HG03575 (cell line): ENCODE data around the gene KCP.

Source experiments
- ATAC-seq: cut with Tn5 transposase; IDR thresholded peaks from one replicate; pipeline ENCODE4 v1.9.1; 2021; ENCODE audit not compliant: unreplicated experiment, insufficient number of reproducible peaks, low FRiP score; ENCODE audit errors: extremely low read depth

KCP gene

DNA sequence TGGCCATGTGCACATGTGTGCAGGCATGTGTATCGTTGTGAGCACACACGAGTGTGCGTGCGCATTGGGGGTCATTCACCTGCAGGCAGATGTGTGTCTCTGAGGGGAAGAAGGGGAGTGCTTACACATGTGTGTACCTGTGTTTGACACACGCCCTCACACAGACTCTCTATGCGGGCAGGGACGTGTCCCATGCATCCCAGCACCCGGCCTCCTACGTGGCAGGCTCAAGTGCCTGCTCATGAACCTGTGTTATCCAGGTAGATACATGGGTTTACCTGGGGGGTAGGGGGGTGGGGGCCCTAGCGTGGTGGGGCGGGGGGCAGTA lies 18.6 kb downstream of the KCP start:
- ATAC-seq, result no peak

DNA sequence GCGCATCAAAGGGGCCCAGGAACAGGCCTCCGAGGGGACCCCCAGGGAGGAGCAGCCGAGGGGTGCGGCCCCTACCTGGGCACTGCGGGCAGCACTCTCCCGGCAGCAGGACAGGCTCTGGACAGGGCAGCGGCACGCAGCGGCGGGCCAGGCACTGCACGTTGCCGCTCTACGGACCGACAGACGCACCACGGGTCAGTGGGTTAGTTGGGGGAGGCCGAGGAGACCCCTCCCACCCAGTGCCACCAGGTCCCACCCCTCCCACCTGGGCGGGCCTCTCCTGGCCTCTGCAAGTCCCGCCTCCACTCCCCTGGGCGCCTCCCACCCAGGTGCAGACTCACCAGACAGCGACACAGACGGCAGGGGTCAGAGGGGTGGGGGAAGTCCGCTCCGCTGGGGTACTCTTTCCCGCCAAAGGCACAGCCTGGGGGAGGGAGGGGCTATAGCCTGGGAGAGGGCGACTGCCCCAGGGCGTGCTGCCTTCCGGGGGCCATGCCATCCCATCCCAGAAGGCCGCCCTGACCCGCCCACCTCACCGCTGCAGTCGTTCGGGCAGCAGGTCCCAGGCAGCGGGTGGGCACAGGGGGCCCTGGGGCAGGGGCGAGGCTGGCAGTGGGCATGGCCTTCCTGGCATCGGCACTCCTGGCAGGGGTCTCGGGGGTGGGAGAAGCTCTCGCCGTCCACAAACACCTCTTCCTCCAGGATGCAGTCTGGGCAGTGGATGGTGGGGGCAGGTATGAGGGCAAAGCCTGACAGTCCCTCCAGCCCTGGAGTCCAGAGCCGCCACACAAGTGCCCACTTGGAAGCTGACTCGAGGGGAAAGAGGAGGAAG lies 19.2 kb downstream of the KCP start:
- ATAC-seq, result no peak

DNA sequence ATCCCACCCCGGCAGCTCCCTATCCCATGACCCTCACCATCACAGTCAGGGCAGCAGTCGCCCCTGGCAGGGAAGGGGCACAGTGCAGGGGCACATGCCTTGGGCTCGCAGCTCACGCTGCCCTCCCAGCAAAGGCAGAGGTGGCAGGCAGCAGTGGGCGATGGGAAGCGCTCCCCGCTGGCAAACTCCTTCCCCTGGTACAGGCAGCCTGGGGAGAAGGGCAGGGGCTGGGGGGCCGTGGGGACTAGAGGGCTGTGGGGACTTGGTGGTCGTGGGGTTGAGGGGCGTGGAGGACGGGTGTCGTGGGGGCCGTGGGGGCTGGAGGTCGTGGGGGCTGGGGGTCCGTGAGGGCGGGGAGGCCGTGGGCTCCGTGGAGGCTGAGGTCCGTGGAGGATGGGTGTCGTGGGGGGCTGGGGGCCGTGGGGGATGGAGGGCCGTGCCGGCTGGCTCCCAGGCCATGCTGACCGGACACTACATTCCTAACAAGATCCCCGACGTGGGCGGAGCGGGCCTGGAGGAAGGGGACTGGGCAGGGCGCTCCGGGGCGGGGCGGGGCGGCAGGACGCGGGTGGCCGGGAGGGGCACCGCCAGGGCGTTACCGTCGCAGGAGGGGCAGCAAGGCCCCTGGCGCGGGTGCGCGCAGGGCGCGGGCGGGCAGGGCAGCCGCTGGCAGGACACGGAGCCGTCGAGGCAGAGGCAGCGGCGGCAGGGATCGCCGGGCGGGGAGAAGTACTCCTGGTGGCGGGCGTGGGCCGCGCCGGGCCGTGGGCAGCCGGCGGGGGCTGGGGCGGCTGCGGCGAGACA lies 20.0 kb downstream of the KCP start:
- no peak for ATAC-seq

DNA sequence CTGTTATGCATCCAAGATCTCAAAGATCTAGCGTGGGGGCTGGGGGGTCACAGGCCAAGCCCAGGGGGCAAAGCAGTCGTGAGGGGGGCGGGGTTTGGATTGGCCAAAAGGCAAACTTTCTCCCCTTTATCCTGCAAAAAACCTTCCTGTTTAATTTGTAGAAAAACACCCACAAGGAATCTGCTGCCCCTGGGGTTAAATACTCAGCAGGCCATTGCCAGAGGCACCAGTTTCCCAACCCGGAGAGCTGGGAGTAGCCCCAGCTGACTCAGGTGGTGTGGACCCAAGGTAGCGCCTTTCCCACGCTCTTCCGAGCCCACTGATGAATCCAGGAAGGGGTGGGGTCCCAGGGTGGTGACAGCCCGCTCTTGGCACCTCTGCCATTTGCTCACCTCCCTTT lies 21.4 kb downstream of the KCP start:
- no peak for ATAC-seq

DNA sequence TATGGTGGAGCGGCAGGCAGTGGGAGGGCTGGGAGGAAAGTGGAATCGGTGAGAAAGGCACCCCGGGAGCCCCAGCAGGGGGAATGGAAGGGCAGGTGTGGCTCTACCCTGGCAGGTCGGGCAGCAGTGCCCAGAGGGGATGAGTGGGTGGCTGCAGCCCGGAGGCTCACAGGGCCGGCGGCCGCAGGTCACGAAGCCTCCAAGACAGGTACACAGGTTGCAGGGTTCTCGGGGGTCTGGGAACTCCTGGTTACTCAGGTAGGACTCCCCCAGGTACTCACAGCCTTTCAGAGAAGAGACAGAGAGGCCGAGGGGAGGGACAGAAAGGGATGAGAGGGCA lies 21.8 kb downstream of the KCP start:
- no peak for ATAC-seq

DNA sequence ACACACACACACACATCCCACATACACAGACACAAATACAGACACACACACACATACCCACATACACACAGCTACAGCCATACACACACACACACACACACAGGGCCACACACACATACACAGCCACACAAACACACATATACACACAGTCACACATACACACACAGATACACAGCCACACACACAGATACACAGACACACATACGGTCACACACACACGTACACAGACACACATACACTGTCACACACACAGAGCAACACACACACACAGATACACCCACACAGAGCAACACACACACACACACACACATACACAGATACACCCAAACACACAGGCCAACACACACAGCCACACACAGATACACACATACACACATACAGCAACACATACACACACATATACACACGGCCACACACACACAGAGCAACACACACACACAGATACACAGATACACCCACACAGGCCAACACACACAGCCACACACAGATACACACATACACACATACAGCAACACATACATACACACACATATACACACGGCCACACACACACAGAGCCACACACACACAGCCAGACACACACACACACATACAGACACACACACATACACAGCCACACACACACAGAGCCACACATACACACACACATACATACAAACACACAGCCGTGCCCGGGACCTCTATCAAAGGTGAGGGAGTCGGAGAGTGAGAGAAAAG lies 22.3 kb downstream of the KCP start:
- ATAC-seq, result no peak

DNA sequence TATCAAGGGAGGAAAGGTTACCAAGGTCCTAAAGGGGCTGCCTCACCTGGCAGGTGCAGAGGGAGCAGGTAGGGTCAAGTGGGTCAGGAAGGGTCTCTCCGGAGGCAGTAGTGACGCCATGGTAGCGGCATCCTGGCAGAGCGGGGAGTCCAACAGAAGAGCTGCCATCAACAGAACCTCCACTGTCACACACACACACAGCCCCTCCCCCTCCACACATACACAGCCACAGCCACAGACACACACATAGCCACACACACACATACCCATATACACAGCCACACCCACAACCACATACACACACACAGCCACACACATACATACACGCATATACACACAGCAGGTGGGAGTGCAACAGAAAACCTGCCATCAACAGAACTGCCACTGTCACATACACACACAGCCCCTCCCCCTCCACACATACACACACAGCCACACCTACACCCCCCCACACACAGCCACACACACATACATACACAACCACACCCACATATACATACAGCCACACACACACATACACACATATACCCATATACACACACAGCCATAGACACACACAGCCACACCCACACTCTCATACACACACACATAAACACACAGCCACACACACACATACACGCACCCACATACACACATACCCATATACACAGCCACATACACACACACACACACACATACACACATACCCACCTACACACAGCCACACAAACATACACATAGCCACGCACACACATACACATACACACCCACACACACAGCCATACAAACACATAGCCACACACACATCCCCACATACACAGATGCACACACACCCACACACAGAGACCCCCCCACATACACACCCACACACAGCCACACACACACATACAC lies 23.1 kb downstream of the KCP start:
- no peak for ATAC-seq

DNA sequence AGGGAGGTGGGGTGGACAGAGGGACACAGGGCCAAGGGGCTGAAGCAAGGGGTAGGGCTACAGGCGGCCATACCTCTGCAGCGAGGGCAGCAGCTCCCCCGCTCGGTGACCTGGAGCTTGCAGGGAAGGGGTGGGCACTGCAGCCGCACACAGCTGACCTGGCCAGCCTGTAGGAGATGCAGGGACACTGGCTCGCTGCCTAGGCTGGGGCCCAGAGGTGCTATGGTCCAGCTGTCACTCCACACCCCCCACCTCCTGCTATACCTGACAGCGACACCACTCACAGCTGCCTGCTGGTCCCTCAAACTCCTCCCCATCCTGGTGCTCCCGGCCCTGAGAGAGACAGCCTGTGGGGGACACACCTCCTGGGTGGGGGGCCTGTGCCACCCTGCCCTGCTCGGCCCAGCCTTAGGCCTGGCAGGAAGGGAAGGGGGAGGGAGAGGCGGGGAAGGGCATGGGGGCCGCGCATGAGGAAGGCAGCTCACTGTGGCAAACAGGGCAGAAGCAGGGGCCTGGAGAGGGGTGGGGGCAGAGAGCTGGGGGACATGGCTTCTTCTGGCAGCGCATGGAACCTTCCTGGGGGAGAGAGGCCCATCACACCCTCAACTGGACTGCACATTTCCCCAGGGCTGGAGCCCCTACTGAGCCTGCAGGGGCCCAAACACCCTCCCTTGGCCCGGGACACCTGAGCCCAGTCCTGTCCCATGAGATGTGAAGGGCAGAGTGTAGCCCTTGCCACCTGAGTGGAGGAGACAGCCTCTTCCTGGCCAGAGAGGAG lies 23.9 kb downstream of the KCP start:
- no peak for ATAC-seq

DNA sequence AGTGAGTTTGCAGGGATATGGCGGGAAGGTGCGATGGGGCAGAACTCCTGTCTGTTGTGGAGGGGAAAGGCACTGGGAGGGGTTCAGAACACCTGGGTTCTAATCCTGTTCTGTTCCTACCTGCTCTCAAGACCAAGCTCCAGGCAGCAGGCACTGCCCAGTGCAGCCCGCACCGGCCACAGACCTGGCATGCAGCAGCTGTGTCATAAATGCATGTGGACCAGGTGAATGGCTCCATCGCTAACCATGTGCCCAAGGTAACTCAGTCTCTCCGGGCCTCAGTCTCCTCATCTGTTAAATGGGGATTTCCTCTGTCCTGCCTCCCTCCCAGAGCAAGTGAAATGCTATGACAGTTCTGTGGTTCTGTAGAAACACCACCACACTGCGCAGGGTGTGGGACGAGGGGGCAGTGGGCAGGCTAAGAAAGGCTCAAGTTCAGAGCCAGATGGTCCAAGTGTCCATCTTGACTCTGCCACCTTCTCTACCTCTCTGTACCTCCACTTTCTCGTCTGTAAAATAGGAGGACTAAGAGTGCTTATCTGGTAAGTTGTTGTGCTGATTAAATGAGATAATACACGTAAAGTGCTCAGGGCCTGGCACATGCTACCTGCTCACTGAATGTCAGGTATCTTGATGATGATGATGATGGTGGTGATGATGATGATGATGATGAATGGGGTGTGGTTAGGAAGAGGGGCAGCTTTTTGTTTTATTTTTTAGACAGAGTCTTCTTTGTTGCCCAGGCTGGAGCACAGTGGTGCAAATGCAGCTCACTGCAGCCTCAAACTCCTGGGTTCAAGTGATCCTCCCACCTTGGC lies 24.9 kb downstream of the KCP start:
- no peak for ATAC-seq

DNA sequence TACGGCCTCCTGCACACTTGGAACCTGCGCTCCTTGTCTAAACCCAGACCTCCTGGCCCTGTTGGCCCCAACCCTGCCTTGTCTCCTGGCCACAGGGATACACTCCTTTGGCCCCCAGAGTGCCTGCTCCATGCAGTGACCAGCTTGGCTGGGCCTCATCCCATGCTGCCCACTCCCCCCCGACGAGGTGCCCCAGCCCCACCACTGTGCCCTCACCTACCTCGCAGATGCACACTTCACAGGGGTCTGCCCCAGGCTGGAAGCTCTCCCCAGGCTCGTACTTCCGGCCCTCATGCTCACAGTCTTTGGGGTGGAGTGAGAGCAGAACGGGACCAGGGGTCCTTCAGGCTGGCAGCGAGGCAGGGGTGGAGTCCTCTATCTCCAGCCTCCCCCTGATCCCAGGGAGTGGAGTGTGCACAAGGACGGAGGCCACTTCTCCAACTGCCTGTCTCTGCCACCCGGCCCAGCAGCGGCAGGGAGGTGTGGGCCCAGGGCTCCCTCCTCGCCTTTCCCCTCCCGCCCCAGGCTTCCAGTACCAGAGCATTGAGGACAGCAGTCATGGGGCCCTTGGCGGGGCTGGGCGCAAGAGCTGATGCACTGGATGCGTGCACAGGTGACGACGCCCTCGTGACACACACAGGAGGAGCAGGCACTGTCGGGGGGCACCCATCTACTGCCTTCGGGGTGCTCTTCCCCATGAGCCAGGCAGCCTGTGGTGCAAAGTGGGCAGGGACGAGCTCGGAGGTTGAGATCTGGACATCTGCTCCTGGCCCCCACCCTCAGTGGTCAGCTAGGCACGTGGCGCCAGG lies 25.7 kb downstream of the KCP start:
- no peak for ATAC-seq

DNA sequence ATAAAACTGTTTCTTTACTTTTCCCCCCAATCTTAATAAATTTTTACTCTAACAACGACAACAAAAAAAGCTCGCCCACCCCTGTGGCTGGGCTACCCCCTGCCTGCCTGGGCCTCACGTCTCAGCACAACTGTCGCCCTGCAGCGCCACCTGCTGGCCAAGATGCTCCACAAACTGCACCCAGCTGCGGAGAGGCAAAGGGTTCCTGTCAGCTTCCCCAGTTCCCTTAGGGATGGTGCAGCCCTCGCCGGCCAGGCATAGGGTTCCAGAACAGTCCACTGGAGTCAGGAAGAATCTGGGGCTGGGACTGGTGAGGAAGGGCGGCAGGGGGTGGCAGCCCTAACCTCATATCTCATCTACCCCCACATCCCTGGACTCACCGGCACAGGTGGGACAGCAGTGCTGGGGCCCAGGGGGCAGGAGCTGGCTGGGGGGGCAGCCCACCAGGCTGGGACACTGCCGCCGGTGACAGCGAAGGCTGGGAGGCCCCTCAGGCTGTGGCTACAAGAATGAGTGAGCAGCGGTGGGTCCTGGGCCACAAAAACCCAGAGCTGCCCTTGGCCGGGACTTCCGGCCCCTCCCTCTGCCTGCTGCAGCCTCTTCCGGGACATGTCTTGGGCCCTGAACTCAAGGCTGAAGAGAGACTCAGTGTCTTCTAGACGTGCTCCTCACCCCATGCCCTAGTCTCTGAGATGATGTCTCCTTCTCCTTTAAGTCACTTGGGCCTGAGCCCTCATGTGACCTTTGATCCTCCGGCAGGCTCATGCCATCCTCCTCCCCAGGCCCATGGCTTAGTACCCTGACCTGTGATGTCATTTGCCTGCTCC lies 26.7 kb downstream of the KCP start:
- ATAC-seq, result no peak

DNA sequence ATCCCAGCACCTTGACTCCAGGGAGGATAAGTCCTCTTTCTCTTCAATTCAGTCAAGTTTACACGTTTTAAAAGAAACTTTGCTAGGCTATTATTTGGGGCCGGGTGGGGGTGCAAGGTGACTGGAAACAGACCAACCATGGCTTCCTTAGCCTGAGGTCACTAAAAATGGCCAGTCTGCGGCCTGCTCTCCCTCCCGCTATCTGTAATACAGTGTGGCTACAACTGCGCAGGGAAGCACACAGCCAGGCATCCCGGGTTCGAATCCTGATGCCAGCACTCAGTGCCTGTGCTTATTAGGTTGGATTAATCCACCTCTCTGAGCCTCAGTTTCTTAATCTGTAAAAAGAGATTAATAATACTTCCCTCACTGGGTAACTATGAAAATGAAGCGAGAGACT lies 28.4 kb downstream of the KCP start:
- no peak for ATAC-seq

DNA sequence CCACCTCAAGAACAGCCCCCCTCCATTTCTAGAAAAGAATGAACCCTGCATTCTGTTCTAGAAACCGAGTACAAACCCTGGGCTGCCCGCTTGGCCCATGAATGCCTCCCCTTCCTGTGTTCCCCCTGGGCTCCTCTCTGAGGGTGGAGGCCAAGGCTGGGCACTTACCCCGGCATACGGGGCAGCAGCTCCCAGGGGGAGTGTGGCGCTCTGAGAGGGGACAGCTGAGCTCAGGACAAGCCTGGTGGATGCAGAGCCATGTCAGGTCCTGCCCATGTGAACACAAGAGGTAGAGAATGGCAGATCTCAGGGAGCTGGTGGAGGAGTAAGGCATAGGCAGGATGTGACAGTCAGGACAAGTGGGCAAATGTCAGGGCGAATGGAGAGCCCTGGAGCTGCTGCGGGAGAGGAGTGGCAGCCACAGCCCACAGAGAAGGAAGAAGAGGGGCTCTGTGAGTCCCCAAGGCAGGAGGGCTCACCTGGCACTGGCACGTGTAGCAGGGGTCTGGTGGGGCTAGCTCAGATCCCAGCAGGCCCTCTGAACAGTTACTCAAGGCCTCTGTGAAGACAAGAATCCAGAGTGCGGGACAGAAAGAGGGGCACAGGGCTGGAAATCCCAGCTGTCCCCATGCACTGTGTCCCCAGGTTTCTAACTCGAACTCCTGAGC lies 28.9 kb downstream of the KCP start:
- ATAC-seq, result no peak

DNA sequence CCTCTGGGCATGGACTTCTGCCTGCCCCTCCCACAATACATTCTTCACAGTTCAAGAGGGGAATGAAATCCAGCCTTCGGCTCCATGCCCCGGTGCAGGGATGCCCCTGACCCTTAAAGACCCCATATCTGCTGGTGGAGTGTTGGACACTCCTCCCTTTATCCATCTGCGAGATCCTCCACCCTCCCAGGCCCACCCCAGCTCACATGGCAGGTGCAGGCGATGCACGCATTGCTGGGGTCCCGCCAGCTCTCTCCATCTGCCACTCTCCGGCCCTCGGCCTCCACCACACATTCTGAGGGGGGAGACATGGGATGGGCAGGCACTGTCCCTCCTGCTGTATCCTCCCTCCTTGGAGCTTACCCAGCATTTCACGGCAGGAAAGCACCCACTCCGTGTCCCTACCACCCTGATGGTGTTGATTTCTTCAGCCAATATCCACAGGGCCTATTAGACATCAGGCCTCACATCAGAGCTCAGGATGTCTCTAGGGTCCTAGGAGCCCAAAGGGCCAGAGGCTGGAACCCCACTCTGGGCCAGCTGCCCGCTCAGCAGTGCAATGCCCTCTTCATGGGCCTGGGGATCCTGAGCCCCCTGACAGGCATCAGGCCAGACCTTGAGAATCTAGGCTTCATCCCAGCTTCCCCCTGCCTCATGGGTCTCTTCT lies 29.6 kb downstream of the KCP start:
- ATAC-seq, result no peak
